Activated CD4-positive, alpha-beta T cell treated with anti-CD3 and anti-CD28 coated beads, Interleukin-2, amount 10 ng/mL, durations not matched to agents 7 days and 5 days (primary cell): ENCODE data around the gene VTI1A. TPM values are rescaled to one million over a fixed set of nuclear protein-coding genes. Genes with fewer than 3 reads are reported as not detected.

Experiments
- CTCF ChIA-PET: fragments of 350-600 bp; sonication (Branson Sonifier 250); formaldehyde crosslinking; loops from one replicate; lab custom pipeline; 2021; ENCODE audit warnings: antibody characterized with exemption; lab: Charles Lee
- POLR2A ChIA-PET: fragments of 350-600 bp; sonication (Branson Sonifier 250); formaldehyde crosslinking; loops from one replicate; lab custom pipeline; 2021; ENCODE audit warnings: antibody characterized with exemption; lab: Charles Lee
- DNase-seq: peaks from one replicate; pipeline ENCODE4 v3.0.0-alpha.2; 2020
- H3K27ac Mint-ChIP-seq: one replicate; pipeline ENCODE4 v1.8.0; 2021; ENCODE audit warnings: mild to moderate bottlenecking, moderate library complexity, mixed read lengths
- H3K27me3 Mint-ChIP-seq: one replicate; pipeline ENCODE4 v1.8.0; 2021; ENCODE audit warnings: mixed read lengths
- H3K36me3 Mint-ChIP-seq: one replicate; pipeline ENCODE4 v1.8.0; 2021; ENCODE audit warnings: low read depth, mixed read lengths
- H3K4me1 Mint-ChIP-seq: one replicate; pipeline ENCODE4 v1.8.0; 2021; ENCODE audit warnings: mixed read lengths
- H3K4me3 Mint-ChIP-seq: one replicate; pipeline ENCODE4 v1.8.0; 2021; ENCODE audit warnings: mild to moderate bottlenecking, moderate library complexity, mixed read lengths
- H3K9me3 Mint-ChIP-seq: one replicate; pipeline ENCODE4 v1.8.0; 2021; ENCODE audit warnings: mixed read lengths
- total RNA-seq, 2 experiments: library from RNA; stranded (reverse); gene quantifications; one replicate each; pipeline ENCODE4 v1.2.3, GENCODE V29; 2021

The VTI1A gene
- total RNA-seq, 2 experiments from 2014 or later, result 39.6 to 41.5 TPM

DNA sequence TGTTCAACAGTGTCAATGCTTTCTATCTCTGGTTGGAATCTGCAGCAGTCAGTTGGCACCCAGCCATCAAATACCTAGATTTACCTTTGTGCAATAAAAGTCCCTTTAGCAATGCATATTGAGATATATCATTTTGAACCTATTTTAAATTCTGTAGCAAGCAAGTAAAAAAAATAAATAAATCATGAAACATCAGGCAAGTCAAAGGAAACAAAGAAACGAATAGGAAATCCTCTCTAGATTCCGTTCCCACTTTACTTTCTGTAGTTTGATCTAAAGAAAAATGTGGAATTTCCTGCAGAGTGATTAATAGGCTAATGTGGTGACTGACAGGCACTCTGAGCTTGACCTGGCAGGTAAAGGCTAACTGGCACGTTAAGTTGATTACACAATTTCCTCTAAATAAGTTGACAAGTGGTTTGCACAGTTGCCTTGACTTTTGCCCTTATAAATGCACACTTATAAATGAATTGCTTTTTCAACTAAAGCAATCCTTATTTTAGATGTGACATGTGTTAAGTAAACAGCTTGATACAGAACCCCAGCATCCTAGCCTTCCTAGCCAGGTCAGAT lies 294.9 kb downstream of the VTI1A start:
- no peak overlapping the region for H3K27ac Mint-ChIP-seq
- no peaks in the 10 kb centered on the region for H3K9me3 Mint-ChIP-seq
- no peaks in the 10 kb centered on the region for H3K27me3 Mint-ChIP-seq
- no peak for DNase-seq
- POLR2A ChIA-PET, result no interaction called here
- CTCF ChIA-PET, result no interaction called here
- H3K4me1 Mint-ChIP-seq, result no peaks in the 10 kb centered on the region
- H3K36me3 Mint-ChIP-seq, result no peaks in the 10 kb centered on the region
- H3K4me3 Mint-ChIP-seq, result no peak overlapping the region

DNA sequence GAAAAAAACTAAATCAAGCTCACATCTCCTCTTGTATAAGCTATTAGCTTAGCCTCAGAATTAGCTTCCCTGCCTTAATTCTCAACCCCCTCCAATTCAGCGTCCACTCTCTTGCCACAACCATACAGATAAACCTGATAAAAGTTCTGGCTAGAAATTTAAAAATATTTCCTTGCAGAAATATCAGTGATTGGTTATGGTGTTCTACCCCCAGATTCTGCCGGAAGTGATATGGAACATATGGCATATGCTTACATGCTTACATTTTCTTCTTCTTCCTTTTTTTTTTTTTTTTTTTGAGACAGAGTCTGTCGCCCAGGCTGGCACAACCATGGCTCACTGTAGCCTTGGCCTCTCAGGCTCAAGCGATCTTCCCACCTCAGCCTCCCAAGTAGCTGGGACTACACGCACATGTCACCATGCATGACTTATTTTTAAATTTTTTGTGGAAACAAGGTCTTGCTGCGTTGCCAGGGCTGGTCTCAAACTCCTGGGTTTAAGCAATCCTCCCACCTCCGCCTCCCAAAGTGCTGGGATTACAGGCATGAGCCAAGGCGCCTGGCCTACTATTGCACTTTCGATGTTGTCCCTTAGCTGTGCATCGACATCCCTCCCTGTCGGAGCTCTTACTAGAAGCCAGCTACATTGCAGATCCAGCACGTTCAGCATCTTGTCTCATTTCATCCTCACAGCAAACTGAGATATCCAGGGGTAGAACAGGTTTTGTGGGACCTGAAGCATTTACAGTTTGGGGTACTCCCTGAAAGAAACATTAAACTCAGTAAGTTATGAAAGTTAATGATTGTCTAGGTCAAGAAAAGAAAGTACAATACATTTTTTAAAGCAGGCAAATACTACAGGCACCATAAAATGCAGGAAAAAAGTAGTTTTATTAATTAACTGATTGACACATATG lies 297.4 kb downstream of the VTI1A start:
- no peaks in the 10 kb centered on the region for H3K27me3 Mint-ChIP-seq
- H3K4me3 Mint-ChIP-seq, result no peak overlapping the region
- no peak overlapping the region for H3K27ac Mint-ChIP-seq
- no peaks in the 10 kb centered on the region for H3K36me3 Mint-ChIP-seq
- no peaks in the 10 kb centered on the region for H3K4me1 Mint-ChIP-seq
- CTCF ChIA-PET, result no interaction called here
- no peak for DNase-seq
- POLR2A ChIA-PET, result no interaction called here
- no peaks in the 10 kb centered on the region for H3K9me3 Mint-ChIP-seq

DNA sequence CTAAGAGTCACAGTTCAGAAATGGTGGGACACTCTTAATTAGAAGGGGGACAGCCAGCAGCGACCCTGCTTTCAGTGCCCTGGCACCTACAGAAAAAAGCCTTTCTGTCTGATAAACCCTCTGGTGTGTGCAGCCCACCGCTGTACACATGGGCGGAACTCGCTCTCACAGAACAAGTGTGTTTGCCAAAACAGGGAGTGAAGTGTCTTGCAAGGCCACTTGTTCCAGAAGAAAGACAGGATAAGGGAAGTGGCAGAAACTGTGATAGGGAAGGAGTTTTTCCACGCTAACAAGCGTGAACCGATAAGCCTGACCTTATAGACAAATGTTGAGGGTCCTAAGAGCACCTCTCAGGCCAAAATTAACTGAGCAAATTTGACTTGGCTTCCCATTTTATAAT lies 299.3 kb downstream of the VTI1A start:
- DNase-seq, result no peak
- Mint-ChIP-seq H3K27me3 (no peaks in the 10 kb centered on the region), H3K4me1 (no peaks in the 10 kb centered on the region), H3K4me3 (no peak overlapping the region), H3K27ac (no peak overlapping the region), H3K36me3 (no peaks in the 10 kb centered on the region), H3K9me3 (no peaks in the 10 kb centered on the region)
- ChIA-PET POLR2A (no interaction called here), CTCF (no interaction called here)

DNA sequence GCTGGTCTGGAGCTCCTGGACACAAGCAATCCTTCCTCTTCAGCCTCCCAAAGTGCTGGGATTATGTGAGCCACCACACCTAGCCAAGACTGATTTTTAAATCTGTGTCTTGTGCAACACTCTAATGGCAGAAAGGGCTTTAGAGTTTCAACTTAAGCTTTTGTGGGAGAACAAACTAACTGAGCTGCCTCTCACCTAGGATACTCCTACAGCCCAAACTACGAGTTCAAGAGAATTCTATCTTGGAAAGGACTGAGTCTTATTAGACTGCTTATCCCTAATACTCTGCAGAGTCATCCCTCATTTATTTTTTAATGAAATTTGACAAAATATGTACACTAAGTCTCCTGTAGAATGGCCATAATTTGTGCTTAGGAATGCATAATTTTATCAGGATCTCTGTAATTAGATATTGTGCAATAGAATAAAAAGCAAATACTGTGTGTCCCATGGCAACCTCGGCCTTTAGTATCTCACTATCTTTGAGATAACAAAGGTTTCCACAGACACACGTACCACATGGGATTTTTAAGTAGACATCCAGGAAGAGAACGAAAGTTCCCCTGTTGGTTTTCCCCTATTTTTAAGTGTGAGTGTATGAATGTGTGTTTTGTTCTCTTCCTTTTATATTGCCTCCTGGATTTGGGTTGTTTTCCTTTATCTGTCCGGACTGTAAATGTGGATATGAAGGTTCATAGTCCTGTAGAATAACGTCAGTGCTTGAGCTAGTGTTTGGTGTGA lies 303.6 kb downstream of the VTI1A start:
- Mint-ChIP-seq H3K36me3 (no peaks in the 10 kb centered on the region), H3K4me1 (no peaks in the 10 kb centered on the region), H3K27ac (no peak overlapping the region), H3K27me3 (no peaks in the 10 kb centered on the region), H3K4me3 (no peak overlapping the region), H3K9me3 (no peaks in the 10 kb centered on the region)
- CTCF ChIA-PET, result interaction anchor here (0.9 kb wide), 1 partner anchor 216 kb away, joined by 3 read pairs; no protein-coding TSS in a partner anchor
- POLR2A ChIA-PET, result no interaction called here
- no peak for DNase-seq

DNA sequence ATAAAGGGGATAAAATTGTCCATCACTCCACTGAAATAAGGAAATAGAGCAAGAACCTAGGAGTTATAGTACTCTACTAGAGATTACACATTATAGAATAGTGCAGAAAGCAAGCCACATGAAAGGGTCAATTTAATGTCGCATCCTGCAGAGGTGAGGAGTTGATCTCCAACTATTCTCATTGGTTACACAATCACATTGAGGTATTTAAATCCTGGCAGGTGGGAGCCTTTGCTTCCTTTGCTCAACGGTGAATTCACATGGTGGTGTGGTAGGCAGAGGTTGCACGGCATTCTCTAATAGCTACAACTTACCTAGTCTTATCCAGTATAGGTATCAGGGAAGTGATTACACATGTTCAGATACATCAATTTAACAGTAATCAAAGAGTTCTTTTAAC lies 304.6 kb downstream of the VTI1A start:
- no peak for DNase-seq
- ChIA-PET CTCF (interaction anchor here (0.9 kb wide), 1 partner anchor 215 kb away, joined by 3 read pairs; no protein-coding TSS in a partner anchor), POLR2A (no interaction called here)
- Mint-ChIP-seq H3K27ac (no peak overlapping the region), H3K4me3 (no peak overlapping the region), H3K36me3 (no peaks in the 10 kb centered on the region), H3K9me3 (no peaks in the 10 kb centered on the region), H3K27me3 (no peaks in the 10 kb centered on the region), H3K4me1 (no peaks in the 10 kb centered on the region)

DNA sequence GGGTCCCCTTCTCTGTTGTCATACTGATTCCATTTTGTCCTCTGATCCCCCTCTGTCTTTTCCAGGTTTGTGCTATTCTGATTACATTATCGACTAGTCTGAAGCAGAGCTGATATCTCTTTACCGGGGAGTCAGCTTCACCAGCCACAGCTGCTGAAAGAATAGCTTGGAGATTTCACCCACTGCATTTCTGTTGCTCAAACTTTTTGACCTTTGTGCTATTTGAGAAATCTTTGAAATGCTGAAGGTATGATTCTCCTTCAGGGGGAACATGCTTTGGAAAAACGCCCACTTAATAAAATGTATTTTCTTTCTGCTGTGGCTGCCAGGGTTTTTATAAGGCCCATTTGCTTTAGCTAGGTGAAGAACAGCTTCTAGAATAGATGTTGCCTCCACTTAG lies 305.3 kb downstream of the VTI1A start:
- no peak overlapping the region for H3K4me3 Mint-ChIP-seq
- no peak overlapping the region for H3K27ac Mint-ChIP-seq
- no peaks in the 10 kb centered on the region for H3K4me1 Mint-ChIP-seq
- no peaks in the 10 kb centered on the region for H3K9me3 Mint-ChIP-seq
- ChIA-PET CTCF (no interaction called here), POLR2A (no interaction called here)
- no peaks in the 10 kb centered on the region for H3K27me3 Mint-ChIP-seq
- no peak for DNase-seq
- H3K36me3 Mint-ChIP-seq, result no peaks in the 10 kb centered on the region

DNA sequence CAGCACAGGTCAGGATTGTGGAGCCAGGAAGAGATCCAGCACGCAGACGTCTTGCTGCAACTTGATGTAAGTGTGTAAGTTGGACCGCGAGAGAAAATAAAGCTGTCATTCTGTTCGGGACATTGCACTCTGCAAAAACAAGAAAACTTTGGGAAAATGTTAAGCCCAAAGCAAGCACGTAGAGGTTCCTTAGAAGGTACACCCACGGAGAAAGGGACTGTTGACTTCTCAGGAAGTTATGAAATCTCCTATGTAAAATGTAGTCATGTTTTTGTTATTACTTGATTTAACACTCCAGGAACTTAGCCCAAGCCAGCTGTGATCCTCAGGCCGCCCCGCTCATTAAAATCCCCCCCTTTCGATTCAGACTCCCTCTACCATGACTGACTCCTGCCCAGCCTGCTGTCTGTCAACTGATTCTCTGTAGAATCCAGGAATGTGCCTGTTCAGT lies 307.0 kb downstream of the VTI1A start:
- ChIA-PET CTCF (no interaction called here), POLR2A (no interaction called here)
- Mint-ChIP-seq H3K27ac (no peak overlapping the region), H3K4me3 (no peak overlapping the region), H3K27me3 (no peaks in the 10 kb centered on the region), H3K4me1 (no peaks in the 10 kb centered on the region), H3K9me3 (no peaks in the 10 kb centered on the region), H3K36me3 (no peaks in the 10 kb centered on the region)
- no peak for DNase-seq

DNA sequence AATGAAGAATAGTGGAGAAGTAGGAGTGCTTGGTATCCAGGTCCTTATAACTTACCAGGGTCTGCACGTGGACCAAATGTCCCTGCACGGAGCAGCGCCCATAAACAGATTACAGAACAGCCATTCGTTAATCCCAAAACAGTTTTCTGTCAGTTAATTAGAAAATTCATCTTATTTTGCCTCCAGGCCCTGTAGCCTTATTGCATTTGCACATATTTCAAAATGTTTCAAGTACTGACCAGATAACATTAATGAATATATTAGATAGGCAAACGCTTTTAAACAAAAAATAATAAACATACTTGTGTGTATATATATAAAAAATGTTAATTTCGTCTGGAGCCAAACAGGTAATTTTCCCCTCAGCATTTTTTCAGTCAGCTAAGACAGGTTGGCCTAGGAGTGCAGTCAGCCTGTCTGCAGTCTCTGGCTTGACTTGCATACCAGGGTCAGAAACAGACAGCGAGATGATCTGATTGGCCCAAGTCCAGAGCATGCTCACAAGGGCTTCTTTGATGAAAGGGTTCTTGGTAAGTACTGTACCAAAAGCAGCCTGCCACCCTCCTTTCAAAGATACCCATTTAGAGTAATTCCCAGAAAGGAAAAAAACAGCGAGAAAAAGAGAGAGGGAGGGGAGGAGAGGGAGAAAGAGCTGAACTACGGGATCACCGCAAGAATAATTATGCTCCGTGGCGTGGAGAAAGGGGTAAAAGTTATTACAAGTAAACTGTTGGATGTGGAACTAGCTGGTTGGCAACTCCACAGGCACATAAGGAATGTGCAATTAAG lies 308.6 kb downstream of the VTI1A start:
- no peak overlapping the region for H3K27ac Mint-ChIP-seq
- H3K27me3 Mint-ChIP-seq, result no peaks in the 10 kb centered on the region
- CTCF ChIA-PET, result interaction anchor here (0.6 kb wide), 1 partner anchor 313 kb away, joined by 6 read pairs; no protein-coding TSS in a partner anchor
- DNase-seq, result no peak
- H3K36me3 Mint-ChIP-seq, result no peaks in the 10 kb centered on the region
- POLR2A ChIA-PET, result no interaction called here
- no peak overlapping the region for H3K4me3 Mint-ChIP-seq
- no peaks in the 10 kb centered on the region for H3K9me3 Mint-ChIP-seq
- H3K4me1 Mint-ChIP-seq, result no peaks in the 10 kb centered on the region

DNA sequence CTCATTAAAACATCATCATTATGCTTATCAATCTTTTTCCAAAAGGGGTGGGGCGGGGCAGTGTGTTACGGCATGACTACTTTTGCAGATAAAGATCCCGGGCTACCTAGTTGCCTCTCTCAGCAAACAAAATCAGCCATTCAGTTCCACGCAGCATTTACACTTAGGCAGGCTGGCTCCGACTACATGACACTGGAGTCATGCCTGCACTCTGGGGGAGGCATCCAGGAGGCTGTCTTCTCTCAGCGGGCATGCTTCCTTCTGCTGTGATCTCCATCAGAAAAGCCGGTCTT lies 309.2 kb downstream of the VTI1A start:
- Mint-ChIP-seq H3K27ac (no peak overlapping the region), H3K4me1 (no peaks in the 10 kb centered on the region), H3K9me3 (no peaks in the 10 kb centered on the region), H3K4me3 (no peak overlapping the region), H3K27me3 (no peaks in the 10 kb centered on the region), H3K36me3 (no peaks in the 10 kb centered on the region)
- POLR2A ChIA-PET, result no interaction called here
- CTCF ChIA-PET, result interaction anchor here (0.6 kb wide), 1 partner anchor 312 kb away, joined by 6 read pairs; no protein-coding TSS in a partner anchor
- DNase-seq, result no peak

DNA sequence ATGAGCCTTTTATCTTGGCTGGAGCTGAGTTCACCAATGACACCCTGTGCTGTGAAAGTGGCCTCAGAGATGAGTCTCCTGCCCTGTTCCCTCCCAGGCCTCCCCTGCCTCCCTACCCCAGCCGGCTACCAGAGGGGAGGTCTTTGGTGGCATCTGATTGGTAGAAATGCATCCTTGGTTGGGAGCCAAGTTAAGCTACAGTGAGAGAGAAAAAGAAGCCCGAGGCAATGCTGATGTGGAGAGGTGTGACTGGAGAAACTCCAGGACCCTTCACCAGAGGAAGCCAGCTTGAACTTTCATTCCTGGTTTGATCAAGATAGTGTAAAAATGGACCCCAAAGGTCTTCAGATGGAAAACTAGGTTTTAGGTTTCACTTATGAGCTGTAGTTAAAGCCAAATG lies 311.9 kb downstream of the VTI1A start:
- Mint-ChIP-seq H3K27me3 (no peaks in the 10 kb centered on the region), H3K27ac (no peak overlapping the region), H3K4me3 (no peak overlapping the region), H3K36me3 (no peaks in the 10 kb centered on the region), H3K9me3 (no peaks in the 10 kb centered on the region), H3K4me1 (no peaks in the 10 kb centered on the region)
- CTCF ChIA-PET, result no interaction called here
- no peak for DNase-seq
- POLR2A ChIA-PET, result no interaction called here

DNA sequence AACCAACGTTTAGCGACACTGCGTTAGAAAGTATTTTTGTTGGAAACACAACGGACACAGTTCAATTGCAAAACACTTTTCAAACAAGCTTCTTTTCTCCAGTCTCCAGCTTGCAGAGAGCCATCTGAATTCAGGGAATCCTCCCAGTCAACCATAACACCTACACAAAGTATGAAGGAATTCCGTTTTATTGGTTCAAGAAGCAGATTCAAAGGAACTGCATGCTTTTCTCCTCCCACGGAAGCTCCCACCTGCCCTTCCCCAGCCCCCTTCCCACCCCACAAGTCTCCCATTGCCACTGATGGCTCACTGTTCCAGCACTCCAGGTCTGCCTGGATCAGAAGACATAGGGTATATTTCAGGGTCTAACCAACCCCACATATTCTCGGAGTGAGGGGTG lies 312.5 kb downstream of the VTI1A start:
- no peaks in the 10 kb centered on the region for H3K9me3 Mint-ChIP-seq
- H3K27ac Mint-ChIP-seq, result no peak overlapping the region
- H3K27me3 Mint-ChIP-seq, result no peaks in the 10 kb centered on the region
- H3K4me3 Mint-ChIP-seq, result no peak overlapping the region
- no peaks in the 10 kb centered on the region for H3K36me3 Mint-ChIP-seq
- POLR2A ChIA-PET, result no interaction called here
- DNase-seq, result no peak
- H3K4me1 Mint-ChIP-seq, result no peaks in the 10 kb centered on the region
- CTCF ChIA-PET, result no interaction called here

DNA sequence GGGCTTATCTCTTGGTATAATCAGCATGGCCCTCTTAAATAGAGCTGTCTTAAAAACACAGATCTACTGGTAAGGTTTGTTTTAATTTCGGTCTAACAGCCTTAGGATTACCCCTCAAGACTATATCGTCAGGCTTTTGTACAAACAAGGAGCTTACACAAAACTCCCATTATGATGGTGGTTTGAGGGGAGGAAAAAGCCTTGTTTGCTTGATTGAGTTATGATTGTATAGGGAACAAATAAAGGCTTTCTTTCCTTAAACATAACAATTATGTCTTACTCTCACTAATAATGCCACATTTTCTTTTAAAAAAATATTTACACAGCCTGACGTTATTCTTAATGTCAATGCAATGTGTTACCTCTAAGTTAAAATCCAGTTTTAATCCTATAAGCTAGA lies 314.2 kb downstream of the VTI1A start:
- CTCF ChIA-PET, result interaction anchor here (1.1 kb wide), 1 partner anchor 22 kb away, joined by 3 read pairs; no protein-coding TSS in a partner anchor
- H3K36me3 Mint-ChIP-seq, result no peaks in the 10 kb centered on the region
- no peaks in the 10 kb centered on the region for H3K27me3 Mint-ChIP-seq
- no peak for DNase-seq
- H3K4me3 Mint-ChIP-seq, result no peak overlapping the region
- H3K27ac Mint-ChIP-seq, result no peak overlapping the region
- no peaks in the 10 kb centered on the region for H3K4me1 Mint-ChIP-seq
- no peaks in the 10 kb centered on the region for H3K9me3 Mint-ChIP-seq
- POLR2A ChIA-PET, result no interaction called here
